HL-60 (cell line): ENCODE results near the gene LPXN.

Source experiments
- CTCF ChIP-seq: IDR thresholded peaks from one replicate; pipeline ENCODE4 v1.5.1; 2011; ENCODE audit warnings: low read length, control low read depth, inconsistent platforms; ENCODE audit not compliant: insufficient read depth
- GABPA ChIP-seq: IDR thresholded peaks from 2 replicates; pipeline ENCODE4 v1.6.1; 2012; ENCODE audit warnings: low read depth
- REST ChIP-seq: IDR thresholded peaks from 2 replicates; pipeline ENCODE4 v1.6.1; 2012; ENCODE audit warnings: low read depth; ENCODE audit not compliant: insufficient replicate concordance

- TF ChIP-seq CTCF (no peak), REST (no peak), GABPA (no peak)
Observed at GRCh38 chr11:58600510-58600909, 24.9 kb upstream of the LPXN start.
